ENCODE measurements around the gene SCGB1C1.
"Not testable (repeated sequence)": the region's sequence is repeated elsewhere in the genome, so short reads cannot be mapped to it uniquely, and the experiment has no call there.

Gene SCGB1C1

GRCh38 chr11:218815-219593, 26.1 kb downstream of the SCGB1C1 start:
- FAIRE-seq, result no peak

- FAIRE-seq, result not testable (repeated sequence)
Measured at GRCh38 chr11:220641-221215, 27.9 kb downstream of the SCGB1C1 start.

GRCh38 chr11:221539-221938, 28.7 kb downstream of the SCGB1C1 start:
- FAIRE-seq, result no peak

- FAIRE-seq, result no peak
Measured at GRCh38 chr11:221998-222789, 29.3 kb downstream of the SCGB1C1 start.

- FAIRE-seq, result no peak
Measured at GRCh38 chr11:223026-223789, 30.3 kb downstream of the SCGB1C1 start.

- no peak for FAIRE-seq
Measured at GRCh38 chr11:223884-224283, 31.0 kb downstream of the SCGB1C1 start.

GRCh38 chr11:224424-224823, 31.5 kb downstream of the SCGB1C1 start:
- no peak for FAIRE-seq

- no peak for FAIRE-seq
Measured at GRCh38 chr11:225734-226453, 33.0 kb downstream of the SCGB1C1 start.

- FAIRE-seq, result no peak
Measured at GRCh38 chr11:227824-228379, 35.0 kb downstream of the SCGB1C1 start.

GRCh38 chr11:230431-230830, 37.6 kb downstream of the SCGB1C1 start:
- FAIRE-seq, result no peak

- no peak for FAIRE-seq
Measured at GRCh38 chr11:232783-233565, 40.1 kb downstream of the SCGB1C1 start.

- no peak for FAIRE-seq
Measured at GRCh38 chr11:235180-235579, 42.3 kb downstream of the SCGB1C1 start.

- no peak for FAIRE-seq
Measured at GRCh38 chr11:235609-235996, 42.7 kb downstream of the SCGB1C1 start.

- no peak for FAIRE-seq
Measured at GRCh38 chr11:235997-236773, 43.3 kb downstream of the SCGB1C1 start, which contains the start of gene SIRT3. TSS of gene SIRT3 (minus strand) at chr11:236342. CDS start at chr11:236328, 14 bp downstream.

- FAIRE-seq, result no peak
Measured at GRCh38 chr11:236774-237767, 44.2 kb downstream of the SCGB1C1 start, which contains the start of gene PSMD13. TSS of gene PSMD13 (plus strand) at chr11:236976. CDS start at chr11:237050, 74 bp downstream.

GRCh38 chr11:238346-238745, 45.5 kb downstream of the SCGB1C1 start:
- FAIRE-seq, result not testable (repeated sequence)

GRCh38 chr11:240315-240714, 47.4 kb downstream of the SCGB1C1 start:
- FAIRE-seq, result no peak

GRCh38 chr11:241634-242033, 48.8 kb downstream of the SCGB1C1 start:
- no peak for FAIRE-seq

All from TTC549 (cell line).